HG02588 (cell line): ENCODE measurements around the gene KRTAP12-2.
"Not testable (repeated sequence)": the region's sequence is repeated elsewhere in the genome, so short reads cannot be mapped to it uniquely, and the experiment has no call there.

Experiments
- ATAC-seq: cut with Tn5 transposase; IDR thresholded peaks from one replicate; pipeline ENCODE4 v1.9.1; 2021; ENCODE audit warnings: mild to moderate bottlenecking, moderate library complexity; ENCODE audit not compliant: unreplicated experiment

Gene KRTAP12-2

GRCh38 chr21:44632067-44632466, 34.7 kb downstream of the KRTAP12-2 start:
- no peak for ATAC-seq

GRCh38 chr21:44630440-44630839, 36.3 kb downstream of the KRTAP12-2 start:
- no peak for ATAC-seq

GRCh38 chr21:44628707-44629391, 37.9 kb downstream of the KRTAP12-2 start:
- ATAC-seq: no peak

GRCh38 chr21:44627831-44628233, 38.9 kb downstream of the KRTAP12-2 start:
- ATAC-seq: not testable (repeated sequence)

- not testable (repeated sequence) for ATAC-seq
Observed at GRCh38 chr21:44627181-44627822, 39.4 kb downstream of the KRTAP12-2 start.

GRCh38 chr21:44626673-44627143, 40.0 kb downstream of the KRTAP12-2 start, which contains the start of gene KRTAP10-9:
Gene KRTAP10-9 (plus strand): TSS chr21:44627093. CDS start chr21:44627172, 79 bp downstream.
- ATAC-seq: no peak

- no peak for ATAC-seq
Observed at GRCh38 chr21:44626262-44626661, 40.5 kb downstream of the KRTAP12-2 start.

GRCh38 chr21:44625756-44626155, 41.0 kb downstream of the KRTAP12-2 start:
- no peak for ATAC-seq

GRCh38 chr21:44623575-44623974, 43.2 kb downstream of the KRTAP12-2 start:
- ATAC-seq: no peak

GRCh38 chr21:44619886-44620285, 46.8 kb downstream of the KRTAP12-2 start:
- no peak for ATAC-seq

- ATAC-seq: no peak
Observed at GRCh38 chr21:44618909-44619308, 47.8 kb downstream of the KRTAP12-2 start.

GRCh38 chr21:44618504-44618903, 48.2 kb downstream of the KRTAP12-2 start:
- ATAC-seq: no peak

GRCh38 chr21:44617071-44617501, 49.6 kb downstream of the KRTAP12-2 start:
- no peak for ATAC-seq

- ATAC-seq: no peak
Observed at GRCh38 chr21:44616591-44616926, 50.2 kb downstream of the KRTAP12-2 start.
